Naive thymus-derived CD4-positive, alpha-beta T cell (primary cell): ENCODE data around the gene SMIM43. TPM values are rescaled to one million over a fixed set of nuclear protein-coding genes. Genes with fewer than 3 reads are reported as not detected.
A peak's percentile ranks its signal among the peaks of the same experiment; 100 is the strongest.
"Not testable (repeated sequence)": the region's sequence is repeated elsewhere in the genome, so short reads cannot be mapped to it uniquely, and the experiment has no call there.

Experiments
- ATAC-seq: fragments of 150-1000 bp; cut with Tn5 transposase; 2 replicates; pipeline ENCODE4 v1.10.0; 2021; ENCODE audit warnings: mild to moderate bottlenecking, moderate library complexity
- CTCF ChIA-PET: fragments of 350-600 bp; sonication (Branson Sonifier 250); formaldehyde crosslinking; loops from one replicate; lab custom pipeline; 2021; ENCODE audit warnings: antibody characterized with exemption; lab: Charles Lee
- POLR2A ChIA-PET: fragments of 350-600 bp; sonication (Branson Sonifier 250); formaldehyde crosslinking; loops from one replicate; lab custom pipeline; 2021; ENCODE audit warnings: antibody characterized with exemption, inconsistent platforms; lab: Charles Lee
- DNase-seq, 9 donors: peaks; one replicate each; pipeline versions ENCODE4 v3.0.0 to v3.0.0-alpha.2; 2020 to 2022; ENCODE audit warnings: mixed read lengths in 1 of 9
- H3K27ac ChIP-seq: one replicate; pipeline ENCODE4 v1.7.0; 2013; ENCODE audit warnings: mild to moderate bottlenecking, low read depth, low read length, moderate library complexity
- H3K27me3 ChIP-seq, 2 donors: one replicate each; pipeline ENCODE4 v1.7.0; 2013; ENCODE audit warnings: low read length in 2 of 2, mild to moderate bottlenecking in 2 of 2, moderate library complexity in 2 of 2; ENCODE audit not compliant: control insufficient read depth in 2 of 2, insufficient read depth in 2 of 2
- H3K36me3 ChIP-seq, 3 experiments: 1 replicate in 2 of 3; 2 replicates in 1 of 3; pipeline ENCODE4 v1.7.0; 2013; ENCODE audit warnings: low read length in 3 of 3, mild to moderate bottlenecking in 3 of 3, moderate library complexity in 1 of 3; ENCODE audit not compliant: insufficient read depth in 3 of 3, control insufficient read depth in 2 of 3
- H3K4me1 ChIP-seq, 2 donors: one replicate each; pipeline ENCODE4 v1.7.0; 2013; ENCODE audit warnings: low read length in 2 of 2, mild to moderate bottlenecking in 2 of 2, moderate library complexity in 1 of 2; ENCODE audit not compliant: control insufficient read depth in 2 of 2, insufficient read depth in 2 of 2
- H3K4me3 ChIP-seq: 2 replicates; pipeline ENCODE4 v1.7.0; 2013; ENCODE audit warnings: mild to moderate bottlenecking, low read length
- H3K9me3 ChIP-seq, 3 experiments: 1 replicate in 2 of 3; 2 replicates in 1 of 3; pipeline ENCODE4 v1.7.0; 2013; ENCODE audit warnings: low read length in 3 of 3; ENCODE audit not compliant: control insufficient read depth in 2 of 3
- H3K27ac Mint-ChIP-seq, 9 donors: one replicate each; pipeline ENCODE4 v1.8.0; 2020 to 2022; ENCODE audit warnings: mixed read lengths in 9 of 9, mild to moderate bottlenecking in 8 of 9, moderate library complexity in 5 of 9, inconsistent platforms in 2 of 9
- H3K27me3 Mint-ChIP-seq, 5 donors: one replicate each; pipeline ENCODE4 v1.8.0; 2021 to 2022; ENCODE audit warnings: mixed read lengths in 5 of 5, mild to moderate bottlenecking in 1 of 5
- H3K36me3 Mint-ChIP-seq, 5 donors: one replicate each; pipeline ENCODE4 v1.8.0; 2020 to 2022; ENCODE audit warnings: mixed read lengths in 5 of 5, mild to moderate bottlenecking in 3 of 5, inconsistent platforms in 1 of 5
- H3K4me1 Mint-ChIP-seq, 7 donors: one replicate each; pipeline ENCODE4 v1.8.0; 2020 to 2022; ENCODE audit warnings: mixed read lengths in 7 of 7, mild to moderate bottlenecking in 3 of 7, inconsistent platforms in 1 of 7
- H3K4me3 Mint-ChIP-seq, 10 donors: one replicate each; pipeline ENCODE4 v1.8.0; 2020 to 2022; ENCODE audit warnings: mild to moderate bottlenecking in 10 of 10, mixed read lengths in 10 of 10, moderate library complexity in 6 of 10, inconsistent platforms in 2 of 10
- H3K9me3 Mint-ChIP-seq, 11 donors: one replicate each; pipeline ENCODE4 v1.8.0; 2020 to 2022; ENCODE audit warnings: mixed read lengths in 11 of 11, mild to moderate bottlenecking in 4 of 11, inconsistent platforms in 1 of 11, moderate library complexity in 1 of 11
- intact Hi-C, 2 donors: fragments of 100-400 bp; cut with micrococcal nuclease; formaldehyde crosslinking; loops; one replicate each; pipeline ENCODE4 v1.15.1; 2023
- polyA plus RNA-seq, 2 donors: library from polyadenylated mRNA; unstranded; fragments of 300-500 nt; fragmentation: Illumina TruSeq; gene quantifications; one replicate each; pipeline ENCODE4 v1.2.3, GENCODE V29; 2021
- total RNA-seq, 6 experiments: library from RNA in 5 of 6; stranded (reverse) in 5 of 6; gene quantifications; 1 replicate in 5 of 6; 2 replicates in 1 of 6; pipeline ENCODE4 v1.2.3 and lab custom pipeline; 2021 to 2026

The SMIM43 gene
- total and polyA plus RNA-seq, 7 experiments from 2014 or later: not detected

DNA sequence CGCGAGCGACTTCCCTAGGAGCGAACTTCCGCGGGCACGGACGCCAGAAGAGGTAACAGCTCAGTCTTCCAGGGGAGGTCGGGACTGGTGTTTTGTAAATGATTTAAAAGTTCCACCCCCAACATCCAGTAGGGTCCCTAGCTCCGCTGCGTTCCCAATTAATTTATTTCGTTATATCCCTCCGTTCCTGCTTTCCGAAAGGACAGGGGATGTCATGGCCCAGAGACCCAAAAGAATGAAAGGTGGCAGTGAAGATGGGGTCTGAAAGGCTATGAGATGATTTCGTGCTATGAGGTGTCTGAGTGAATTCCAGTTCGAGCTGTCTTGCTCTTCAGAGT is 373 bp upstream of the SMIM43 start:
- ChIA-PET CTCF (no interaction called here), POLR2A (no interaction called here)
- no peaks in the 10 kb centered on the region for H3K36me3 ChIP-seq

GRCh38 chr4:121764303-121764701 is 662 bp downstream of the SMIM43 start:
- ATAC-seq: no peak
- H3K4me1 Mint-ChIP-seq: peaks cover 5 to 15% (median 10%) of the 10 kb centered on the region in 7 donors
- intact Hi-C loops: no loop called here
- H3K27ac Mint-ChIP-seq: no peak overlapping the region
- Histone ChIP-seq H3K4me3 (no peak overlapping the region), H3K36me3 (no peaks in the 10 kb centered on the region), H3K27ac (no peak overlapping the region), H3K27me3 (no peaks in the 10 kb centered on the region), H3K9me3 (no peaks in the 10 kb centered on the region), H3K4me1 (no peaks in the 10 kb centered on the region)
- ChIA-PET CTCF (no interaction called here), POLR2A (no interaction called here)
- H3K27me3 Mint-ChIP-seq: peaks cover 58 to 83% (median 73%) of the 10 kb centered on the region in 5 donors
- peak overlapping the region in 8 of 10 donors; percentile 49 to 71 (median 62) for H3K4me3 Mint-ChIP-seq
- no peaks in the 10 kb centered on the region for H3K9me3 Mint-ChIP-seq
- no peak for DNase-seq
- H3K36me3 Mint-ChIP-seq: peaks cover 0 to 3% (median 0%) of the 10 kb centered on the region in 5 donors

More for the DNA sequence above, 373 bp upstream of the SMIM43 start:
- H3K27ac Mint-ChIP-seq: no peak overlapping the region
- H3K4me3 Mint-ChIP-seq: peak overlapping the region; percentile 25 to 74 (median 53)
- intact Hi-C loops: no loop called here
- H3K27me3 Mint-ChIP-seq: peaks cover 58 to 83% (median 69%) of the 10 kb centered on the region in 5 donors
- Histone ChIP-seq H3K27ac (no peak overlapping the region), H3K4me3 (peak overlapping the region; percentile 14), H3K27me3 (no peaks in the 10 kb centered on the region), H3K4me1 (no peaks in the 10 kb centered on the region), H3K9me3 (no peaks in the 10 kb centered on the region)
- peaks cover 0 to 3% (median 0%) of the 10 kb centered on the region in 5 donors for H3K36me3 Mint-ChIP-seq
- no peak for DNase-seq
- no peaks in the 10 kb centered on the region for H3K9me3 Mint-ChIP-seq
- no peak for ATAC-seq
- H3K4me1 Mint-ChIP-seq: peaks cover 5 to 15% (median 10%) of the 10 kb centered on the region in 7 donors

GRCh38 chr4:121760205-121760604 is 4.8 kb downstream of the SMIM43 start:
- Histone ChIP-seq H3K27ac (no peak overlapping the region), H3K27me3 (peaks cover 0 to under 1% of the 10 kb centered on the region in 2 donors), H3K4me3 (no peak overlapping the region), H3K9me3 (no peaks in the 10 kb centered on the region), H3K4me1 (no peaks in the 10 kb centered on the region), H3K36me3 (no peaks in the 10 kb centered on the region)
- H3K36me3 Mint-ChIP-seq: peaks cover 0 to 3% (median 0%) of the 10 kb centered on the region in 5 donors
- H3K4me3 Mint-ChIP-seq: no peak overlapping the region
- peaks cover 1 to 11% (median 8%) of the 10 kb centered on the region in 7 donors for H3K4me1 Mint-ChIP-seq
- ChIA-PET POLR2A (no interaction called here), CTCF (no interaction called here)
- intact Hi-C loops: no loop called here
- H3K9me3 Mint-ChIP-seq: peaks cover 0 to 5% (median 0%) of the 10 kb centered on the region in 11 donors
- peaks cover 41 to 72% (median 57%) of the 10 kb centered on the region in 5 donors for H3K27me3 Mint-ChIP-seq
- ATAC-seq (no peak), DNase-seq (no peak)
- H3K27ac Mint-ChIP-seq: no peak overlapping the region

DNA sequence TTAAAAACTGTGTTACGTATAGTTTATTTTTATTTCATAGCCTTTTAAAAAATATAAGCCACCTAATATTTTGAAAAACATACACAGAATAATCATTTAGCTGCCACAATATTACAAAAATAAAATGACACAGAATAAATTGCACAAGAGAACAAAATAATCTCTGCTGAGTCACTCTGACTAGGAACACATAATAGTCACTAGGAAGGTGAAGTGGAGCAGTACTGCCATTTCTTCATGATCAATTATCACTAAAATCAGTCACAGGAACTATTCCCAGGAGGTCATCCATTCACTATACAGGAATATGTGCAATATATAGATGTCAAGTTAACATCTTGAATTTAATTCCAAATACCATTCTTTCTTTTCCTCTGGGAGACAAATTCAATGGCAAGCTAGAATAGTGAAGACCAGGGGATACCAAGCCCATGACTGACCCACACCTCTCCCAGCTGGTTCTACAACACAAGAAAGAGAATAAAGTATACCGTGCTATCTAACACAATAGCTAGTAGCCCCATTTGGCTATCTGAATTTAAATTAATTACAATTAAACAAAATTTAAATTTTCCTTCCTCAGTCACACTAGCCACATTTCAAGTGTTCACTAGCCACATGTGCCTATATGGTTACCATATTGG is 5.9 kb downstream of the SMIM43 start:
- Mint-ChIP-seq H3K9me3 (peaks cover 0 to 5% (median 2%) of the 10 kb centered on the region in 11 donors), H3K4me3 (no peak overlapping the region), H3K36me3 (peaks cover 0 to 2% (median 0%) of the 10 kb centered on the region in 5 donors), H3K27ac (no peak overlapping the region), H3K4me1 (peaks cover 0 to 5% (median 2%) of the 10 kb centered on the region in 7 donors), H3K27me3 (peaks cover 38 to 74% (median 59%) of the 10 kb centered on the region in 5 donors)
- Histone ChIP-seq H3K9me3 (no peaks in the 10 kb centered on the region), H3K27me3 (peaks cover 0 to 4% of the 10 kb centered on the region in 2 donors), H3K36me3 (no peaks in the 10 kb centered on the region), H3K4me3 (no peak overlapping the region), H3K27ac (no peak overlapping the region), H3K4me1 (no peaks in the 10 kb centered on the region)
- no peak for DNase-seq
- CTCF ChIA-PET: interaction anchor here (0.5 to 0.6 kb wide), 2 partner anchors 17 to 1030 kb away, joined by 3 read pairs; no protein-coding TSS in a partner anchor
- intact Hi-C loops: no loop called here
- ATAC-seq: no peak
- POLR2A ChIA-PET: no interaction called here

GRCh38 chr4:121752142-121752541 is 12.8 kb downstream of the SMIM43 start:
- H3K9me3 Mint-ChIP-seq, DNase-seq, H3K9me3 ChIP-seq, H3K27ac Mint-ChIP-seq, H3K27ac ChIP-seq, CTCF ChIA-PET, H3K36me3 Mint-ChIP-seq, ATAC-seq, POLR2A ChIA-PET, H3K4me1 ChIP-seq, intact Hi-C loops, H3K4me3 ChIP-seq, H3K36me3 ChIP-seq, H3K4me3 Mint-ChIP-seq, H3K4me1 Mint-ChIP-seq, H3K27me3 ChIP-seq: not testable (repeated sequence)
- peaks cover 18 to 56% (median 48%) of the 10 kb centered on the region in 5 donors for H3K27me3 Mint-ChIP-seq

- no peak overlapping the region for H3K4me3 Mint-ChIP-seq
- intact Hi-C loops: no loop called here
- peaks cover 14 to 38% (median 30%) of the 10 kb centered on the region in 5 donors for H3K27me3 Mint-ChIP-seq
- no peak overlapping the region for H3K4me3 ChIP-seq
- ChIA-PET POLR2A (no interaction called here), CTCF (no interaction called here)
- H3K9me3 Mint-ChIP-seq: peaks cover 0 to 10% (median 1%) of the 10 kb centered on the region in 11 donors
- no peaks in the 10 kb centered on the region for H3K36me3 ChIP-seq
- no peaks in the 10 kb centered on the region for H3K9me3 ChIP-seq
- no peaks in the 10 kb centered on the region for H3K27me3 ChIP-seq
- H3K36me3 Mint-ChIP-seq: peaks cover 0 to 1% (median 0%) of the 10 kb centered on the region in 5 donors
- H3K4me1 ChIP-seq: no peaks in the 10 kb centered on the region
- H3K27ac ChIP-seq: no peak overlapping the region
- ATAC-seq (no peak), DNase-seq (no peak)
- no peak overlapping the region for H3K27ac Mint-ChIP-seq
- H3K4me1 Mint-ChIP-seq: no peaks in the 10 kb centered on the region
Measured at GRCh38 chr4:121749225-121749624, 15.7 kb downstream of the SMIM43 start.

DNA sequence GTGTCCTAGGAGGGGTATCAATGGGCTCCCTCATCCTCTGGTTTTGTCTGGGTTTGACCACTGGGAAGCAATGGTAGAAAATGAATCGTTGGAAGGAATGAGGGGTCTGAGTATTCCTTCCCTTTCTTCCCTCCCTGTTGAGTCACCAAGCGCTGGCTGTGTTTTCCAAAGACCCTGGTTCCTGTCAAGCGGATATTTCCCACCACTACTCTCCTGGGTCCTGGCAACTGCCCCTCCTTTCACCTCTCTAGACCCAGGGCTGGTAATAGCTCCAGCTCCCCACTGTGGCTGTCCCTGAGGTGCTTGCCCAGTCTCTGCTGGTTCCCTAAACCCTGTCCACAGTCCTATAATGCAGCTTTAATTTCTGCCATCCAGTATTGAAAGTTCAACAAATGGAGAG is 22.2 kb downstream of the SMIM43 start:
- H3K36me3 Mint-ChIP-seq: peaks cover 0 to 1% (median 0%) of the 10 kb centered on the region in 5 donors
- no peak overlapping the region for H3K27ac Mint-ChIP-seq
- H3K27me3 ChIP-seq: no peaks in the 10 kb centered on the region
- no peak overlapping the region for H3K27ac ChIP-seq
- H3K36me3 ChIP-seq: no peaks in the 10 kb centered on the region
- no peaks in the 10 kb centered on the region for H3K4me1 ChIP-seq
- POLR2A ChIA-PET: no interaction called here
- CTCF ChIA-PET: interaction anchor here (0.7 kb wide), 1 partner anchor 47 kb away, joined by 3 read pairs; no protein-coding TSS in a partner anchor
- no peaks in the 10 kb centered on the region for H3K9me3 ChIP-seq
- peaks cover 4 to 12% (median 5%) of the 10 kb centered on the region in 5 donors for H3K27me3 Mint-ChIP-seq
- H3K4me3 Mint-ChIP-seq: no peak overlapping the region
- peaks cover 0 to 6% (median 1%) of the 10 kb centered on the region in 11 donors for H3K9me3 Mint-ChIP-seq
- no peak for DNase-seq
- intact Hi-C loops: no loop called here
- no peak overlapping the region for H3K4me3 ChIP-seq
- ATAC-seq: no peak
- no peaks in the 10 kb centered on the region for H3K4me1 Mint-ChIP-seq
